BE2C (cell line): ENCODE results near the gene KLRC1. TPM values are rescaled to one million over a fixed set of nuclear protein-coding genes. Genes with fewer than 3 reads are reported as not detected.
"Not testable (repeated sequence)": the region's sequence is repeated elsewhere in the genome, so short reads cannot be mapped to it uniquely, and the experiment has no call there.

Experiments
- DNase-seq: peaks from one replicate; pipeline ENCODE4 v3.0.0-alpha.2; 2020
- H3K27me3 ChIP-seq: fragments of 250-450 bp; sonication (Bioruptor Pico); 2 replicates; pipeline ENCODE4 v1.5.1; 2020; ENCODE audit warnings: mild to moderate bottlenecking
- H3K36me3 ChIP-seq: fragments of 250-450 bp; sonication (Bioruptor Pico); 2 replicates; pipeline ENCODE4 v1.5.1; 2020; ENCODE audit warnings: mild to moderate bottlenecking
- H3K4me1 ChIP-seq: fragments of 250-450 bp; sonication (Bioruptor Pico); 2 replicates; pipeline ENCODE4 v1.5.1; 2020
- H3K4me3 ChIP-seq: 2 replicates; pipeline ENCODE4 v1.5.1; 2011; ENCODE audit warnings: low read depth, low read length
- H3K9me3 ChIP-seq: fragments of 250-450 bp; sonication (Bioruptor Pico); 2 replicates; pipeline ENCODE4 v1.5.1; 2020
- polyA plus RNA-seq: library from polyadenylated mRNA; unstranded; fragments of >200 nt; gene quantifications from one replicate; pipeline ENCODE4 v1.2.1, GENCODE V29; 2012; ENCODE audit warnings: low read depth, missing spikeins; ENCODE audit not compliant: insufficient read length, insufficient read depth
- TF ChIP-seq, protein P1 (sequence below): IDR thresholded peaks from 2 replicates; pipeline ENCODE4 v1.5.1; 2012; ENCODE audit warnings: mild to moderate bottlenecking, low read depth, low read length

KLRC1 gene
- polyA plus RNA-seq = not detected

DNA sequence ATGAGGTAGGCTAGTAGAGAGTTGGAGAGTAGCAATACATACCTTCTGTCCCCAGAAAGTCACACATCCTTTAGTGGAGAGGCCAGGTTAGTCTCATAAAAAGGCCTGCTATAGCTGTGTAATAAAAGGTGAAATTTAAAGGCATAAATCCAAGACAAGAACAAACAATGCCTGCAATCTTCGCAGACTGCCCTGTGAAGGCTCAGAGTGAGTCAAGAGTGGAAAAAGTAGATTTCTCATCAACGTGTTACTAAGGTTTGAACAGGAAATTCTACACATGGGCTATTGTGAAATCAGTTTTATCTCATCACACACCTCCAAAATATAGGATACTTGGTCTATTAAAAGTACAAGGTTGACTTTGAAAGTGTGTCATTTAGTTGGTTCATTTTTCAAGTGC, at the start of gene KLRC1:
TSS of gene KLRC1 (minus strand) at position 222 of the 400 bp plus-strand sequence. CDS start 2,221 bp downstream, outside the sequence.
- no peaks in the 10 kb centered on the region for H3K4me1 ChIP-seq
- no peak for DNase-seq
- H3K4me3 ChIP-seq = no peak within 1 kb of the TSS
- no peaks in the 10 kb centered on the region for H3K9me3 ChIP-seq
- TF ChIP-seq, protein P1, sequence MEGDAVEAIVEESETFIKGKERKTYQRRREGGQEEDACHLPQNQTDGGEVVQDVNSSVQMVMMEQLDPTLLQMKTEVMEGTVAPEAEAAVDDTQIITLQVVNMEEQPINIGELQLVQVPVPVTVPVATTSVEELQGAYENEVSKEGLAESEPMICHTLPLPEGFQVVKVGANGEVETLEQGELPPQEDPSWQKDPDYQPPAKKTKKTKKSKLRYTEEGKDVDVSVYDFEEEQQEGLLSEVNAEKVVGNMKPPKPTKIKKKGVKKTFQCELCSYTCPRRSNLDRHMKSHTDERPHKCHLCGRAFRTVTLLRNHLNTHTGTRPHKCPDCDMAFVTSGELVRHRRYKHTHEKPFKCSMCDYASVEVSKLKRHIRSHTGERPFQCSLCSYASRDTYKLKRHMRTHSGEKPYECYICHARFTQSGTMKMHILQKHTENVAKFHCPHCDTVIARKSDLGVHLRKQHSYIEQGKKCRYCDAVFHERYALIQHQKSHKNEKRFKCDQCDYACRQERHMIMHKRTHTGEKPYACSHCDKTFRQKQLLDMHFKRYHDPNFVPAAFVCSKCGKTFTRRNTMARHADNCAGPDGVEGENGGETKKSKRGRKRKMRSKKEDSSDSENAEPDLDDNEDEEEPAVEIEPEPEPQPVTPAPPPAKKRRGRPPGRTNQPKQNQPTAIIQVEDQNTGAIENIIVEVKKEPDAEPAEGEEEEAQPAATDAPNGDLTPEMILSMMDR = no peak
- no peaks in the 10 kb centered on the region for H3K36me3 ChIP-seq
- H3K27me3 ChIP-seq = no peaks in the 10 kb centered on the region

DNA sequence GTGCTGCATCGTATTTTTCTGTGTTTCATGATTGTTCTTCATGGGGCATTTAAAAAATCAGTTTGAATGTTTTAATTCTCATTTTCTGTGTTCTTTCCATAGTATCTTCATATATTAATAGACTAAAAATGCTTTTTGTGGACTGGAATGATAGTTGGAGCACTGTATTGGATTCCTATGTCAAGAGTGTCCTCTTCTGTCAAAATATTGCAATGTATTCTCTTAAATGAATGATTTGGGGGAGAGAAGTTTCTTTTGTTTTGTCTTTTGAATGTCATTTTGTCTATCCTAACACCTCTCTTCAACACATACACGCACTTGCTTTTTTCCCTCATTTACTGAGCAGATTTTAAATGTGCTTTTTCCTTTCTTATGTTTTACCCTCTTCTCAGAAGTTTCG, 47.9 kb upstream of the KLRC1 start:
- H3K4me3 ChIP-seq = no peak overlapping the region
- peaks cover 23% of the 10 kb centered on the region for H3K27me3 ChIP-seq
- no peaks in the 10 kb centered on the region for H3K4me1 ChIP-seq
- H3K36me3 ChIP-seq = no peaks in the 10 kb centered on the region
- no peak for DNase-seq
- TF ChIP-seq, protein P1 = no peak
- H3K9me3 ChIP-seq = no peaks in the 10 kb centered on the region

DNA sequence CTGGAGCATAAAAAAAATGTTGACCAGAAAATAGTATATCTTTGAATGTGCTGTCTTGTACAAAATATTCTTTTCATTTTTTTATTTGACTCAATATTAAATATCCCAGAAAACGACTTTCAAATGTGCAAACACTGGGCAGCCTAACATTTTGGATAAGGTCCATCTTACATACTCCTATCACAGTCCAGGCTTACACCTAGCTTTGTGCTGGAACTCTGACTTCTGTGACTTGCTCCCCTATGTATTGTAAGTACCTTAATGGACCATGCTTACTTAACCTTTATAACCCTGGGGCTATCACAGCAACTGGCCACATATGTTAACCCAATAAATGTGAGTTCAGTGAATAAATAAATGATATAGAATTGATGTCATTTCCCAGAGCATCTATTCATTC, 44.9 kb upstream of the KLRC1 start:
- TF ChIP-seq, protein P1 = no peak
- H3K36me3 ChIP-seq = no peaks in the 10 kb centered on the region
- no peak overlapping the region for H3K4me3 ChIP-seq
- no peaks in the 10 kb centered on the region for H3K4me1 ChIP-seq
- DNase-seq = no peak
- H3K27me3 ChIP-seq = peaks cover 34% of the 10 kb centered on the region
- H3K9me3 ChIP-seq = no peaks in the 10 kb centered on the region

DNA sequence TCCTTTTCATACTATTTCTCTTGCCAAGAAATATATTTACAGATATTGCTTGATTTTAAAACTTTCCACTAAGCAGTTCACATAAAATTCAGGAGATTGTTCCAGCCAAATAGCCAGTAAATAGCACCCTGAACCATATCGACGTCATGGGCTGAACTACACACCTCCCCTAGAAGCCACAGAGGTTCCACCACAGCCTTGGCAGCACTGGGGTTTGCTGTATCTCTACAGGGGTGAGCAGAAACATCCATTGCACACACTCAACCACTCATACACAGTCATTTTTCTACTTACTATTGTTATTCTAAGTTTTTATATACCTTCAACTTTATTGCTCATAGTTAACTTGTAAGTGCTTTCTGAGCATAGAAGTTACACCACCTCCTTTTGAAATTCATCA, 44.4 kb upstream of the KLRC1 start:
- no peaks in the 10 kb centered on the region for H3K9me3 ChIP-seq
- H3K4me1 ChIP-seq = no peaks in the 10 kb centered on the region
- no peak overlapping the region for H3K4me3 ChIP-seq
- no peaks in the 10 kb centered on the region for H3K36me3 ChIP-seq
- no peak for DNase-seq
- H3K27me3 ChIP-seq = peaks cover 34% of the 10 kb centered on the region
- TF ChIP-seq, protein P1 = no peak

DNA sequence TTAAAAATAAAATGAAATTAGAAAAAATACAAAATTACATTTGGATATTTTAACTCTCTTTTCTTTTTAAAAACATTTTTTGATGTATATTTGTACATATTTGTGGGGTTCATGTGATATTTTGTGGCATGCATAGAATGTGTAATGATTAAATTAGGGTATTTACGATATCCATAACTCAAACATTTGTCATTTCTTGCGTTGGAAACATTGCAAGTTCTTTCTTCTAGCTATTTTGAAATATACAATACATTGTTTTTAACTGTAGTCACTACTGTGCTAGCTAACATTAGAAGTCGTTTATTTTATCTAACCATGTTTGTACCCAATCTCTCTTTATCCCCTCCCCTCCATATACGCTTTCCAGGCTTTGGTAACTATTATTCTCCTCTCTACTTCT, 38.6 kb upstream of the KLRC1 start:
- H3K4me1 ChIP-seq = no peaks in the 10 kb centered on the region
- H3K9me3 ChIP-seq = no peaks in the 10 kb centered on the region
- TF ChIP-seq, protein P1 = no peak
- no peak for DNase-seq
- H3K36me3 ChIP-seq = no peaks in the 10 kb centered on the region
- H3K4me3 ChIP-seq = no peak overlapping the region
- 0 out of 2 replicates have a peak, but pooled peaks cover 12% of the 10 kb centered on the region for H3K27me3 ChIP-seq

DNA sequence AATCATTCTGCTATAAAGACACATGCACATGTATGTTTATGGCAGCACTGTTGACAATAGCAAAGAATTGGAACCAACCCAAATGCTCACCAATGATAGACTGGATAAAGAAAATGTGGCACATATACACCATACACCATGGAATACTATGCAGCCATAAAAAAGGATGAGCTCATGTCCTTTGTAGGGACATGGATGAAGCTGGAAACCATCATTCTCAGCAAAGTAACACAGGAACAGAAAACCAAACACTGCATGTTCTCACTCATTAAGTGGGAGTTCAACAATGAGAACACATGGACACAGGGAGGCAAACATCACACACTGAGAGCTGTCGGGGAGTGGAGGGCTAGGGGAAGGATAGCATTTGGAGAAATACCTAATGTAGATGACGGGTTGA, 34.2 kb upstream of the KLRC1 start:
- not testable (repeated sequence) for H3K36me3 ChIP-seq, H3K4me3 ChIP-seq, H3K4me1 ChIP-seq, H3K27me3 ChIP-seq, H3K9me3 ChIP-seq, DNase-seq

DNA sequence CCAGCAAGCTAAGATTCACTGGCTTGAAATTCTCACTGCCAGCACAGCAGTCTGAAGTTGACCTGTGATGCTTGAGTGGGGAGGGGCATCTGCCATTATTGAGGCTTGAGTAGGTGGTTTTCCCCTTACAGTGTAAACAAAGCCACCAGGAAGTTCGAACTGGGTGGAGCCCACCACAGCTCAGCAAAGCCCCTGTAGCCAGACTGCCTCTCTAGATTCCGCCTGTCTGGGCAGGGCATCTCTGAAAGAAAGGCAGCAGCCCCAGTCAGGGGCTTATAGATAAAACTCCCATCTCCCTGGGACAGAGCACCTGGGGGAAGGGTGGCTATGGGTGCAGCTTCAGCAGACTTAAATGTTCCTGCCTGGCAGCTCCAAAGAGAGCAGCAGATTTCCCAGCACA, 28.7 kb upstream of the KLRC1 start:
- H3K27me3 ChIP-seq, DNase-seq, H3K4me3 ChIP-seq: not testable (repeated sequence)

DNA sequence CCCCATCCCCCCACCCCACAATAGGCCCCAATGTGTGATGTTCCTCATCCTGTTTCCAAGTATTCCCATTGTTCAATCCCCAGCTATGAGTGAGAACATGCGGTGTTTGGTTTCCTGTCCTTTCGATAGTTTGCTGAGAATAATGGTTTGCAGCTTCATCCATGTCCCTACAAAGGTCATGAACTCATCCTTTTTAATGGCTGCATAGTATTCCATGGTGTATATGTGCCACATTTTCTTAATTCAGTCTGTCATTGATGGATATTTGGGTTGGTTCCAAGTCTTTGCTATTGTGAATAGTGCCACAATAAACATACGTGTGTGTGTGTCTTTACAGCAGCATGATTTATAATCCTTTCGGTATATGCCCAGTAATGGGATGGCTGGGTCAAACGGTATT, 19.6 kb upstream of the KLRC1 start:
- H3K4me3 ChIP-seq, H3K27me3 ChIP-seq, H3K9me3 ChIP-seq, H3K4me1 ChIP-seq, H3K36me3 ChIP-seq, DNase-seq: not testable (repeated sequence)

More for the DNA sequence above, 28.7 kb upstream of the KLRC1 start:
- H3K4me1 ChIP-seq, H3K9me3 ChIP-seq, H3K36me3 ChIP-seq: not testable (repeated sequence)
